GM21737 (cell line): ENCODE data around the gene ST7.

Source experiments
- ATAC-seq: cut with Tn5 transposase; IDR thresholded peaks from one replicate; pipeline ENCODE4 v1.9.1; 2021; ENCODE audit warnings: mild to moderate bottlenecking, moderate library complexity; ENCODE audit not compliant: unreplicated experiment

Gene ST7

DNA sequence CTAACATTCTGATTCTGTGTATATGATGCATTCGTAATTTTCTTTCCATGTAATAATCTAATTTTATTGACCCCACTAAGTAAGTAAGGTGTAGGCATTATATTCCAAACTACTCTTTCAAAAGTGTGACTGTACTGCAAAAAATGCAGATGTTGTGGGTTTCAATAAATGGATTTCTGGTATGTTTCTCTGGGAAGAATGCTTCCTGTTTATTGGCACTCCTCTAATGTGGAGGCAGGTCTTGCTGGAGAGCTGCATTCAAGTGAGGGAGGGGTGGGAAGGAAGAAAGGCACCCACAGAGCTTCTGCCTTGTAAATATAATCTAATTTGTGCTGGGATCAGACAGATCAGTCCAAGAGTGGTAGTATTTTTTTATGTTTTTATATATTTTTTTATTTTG, 23.9 kb downstream of the ST7 start:
- no peak for ATAC-seq

DNA sequence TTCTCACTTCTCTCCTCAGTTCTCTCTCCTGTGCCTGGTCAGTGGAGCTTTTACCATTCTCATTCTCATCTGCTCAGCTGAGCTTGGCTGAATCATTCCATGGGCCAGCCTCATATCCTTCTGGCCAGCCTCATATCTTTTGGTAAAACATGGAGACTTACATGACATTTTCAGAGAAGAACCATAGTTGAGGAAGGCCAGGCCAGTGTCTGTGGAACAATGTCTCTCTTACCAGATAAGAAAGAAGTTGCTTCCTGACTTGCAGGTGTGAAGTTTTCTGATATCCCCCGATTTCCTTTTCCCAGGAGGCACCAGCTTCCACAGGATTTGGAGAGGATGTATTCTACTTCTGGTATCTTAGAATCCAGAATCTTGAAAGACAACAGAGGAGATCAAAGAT, 24.7 kb downstream of the ST7 start:
- ATAC-seq = no peak

DNA sequence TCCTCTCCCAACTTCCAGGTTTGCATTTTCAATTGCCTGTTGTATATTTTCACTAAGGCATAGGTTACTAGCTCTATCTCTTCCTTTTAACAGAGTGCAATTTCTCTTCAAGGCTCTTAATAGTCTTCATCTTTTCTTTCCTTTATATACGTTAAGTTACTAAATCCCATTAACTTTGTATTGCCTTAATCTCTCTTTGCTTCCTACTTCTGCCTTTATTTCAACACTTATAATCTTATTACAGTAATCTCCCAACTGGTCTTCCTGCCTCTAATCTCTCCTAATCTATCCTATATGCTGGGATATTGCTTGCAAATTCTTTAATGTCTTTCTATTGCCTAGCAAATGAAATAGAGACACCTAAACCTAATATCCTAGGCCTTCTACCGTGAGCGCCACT, 26.1 kb downstream of the ST7 start:
- ATAC-seq = no peak

DNA sequence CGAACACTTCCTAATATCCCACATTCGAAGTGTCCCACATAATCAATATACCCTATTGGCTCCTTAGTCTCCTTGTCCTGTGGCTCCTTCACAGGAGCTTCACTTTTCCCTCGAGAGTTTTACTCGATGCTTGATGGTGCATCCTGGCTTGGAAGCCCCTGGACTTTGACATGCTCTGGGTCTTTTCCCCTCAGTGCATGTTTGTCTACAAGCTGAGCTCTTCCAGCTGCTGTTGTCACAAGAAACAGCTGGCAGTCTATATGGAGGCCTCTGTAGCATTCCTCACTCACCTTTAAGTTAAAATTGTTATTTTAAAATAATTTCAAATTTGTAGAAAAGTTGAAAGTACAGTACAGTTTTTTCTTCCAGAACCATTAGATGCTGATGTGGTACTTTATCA, 27.1 kb downstream of the ST7 start:
- no peak for ATAC-seq

DNA sequence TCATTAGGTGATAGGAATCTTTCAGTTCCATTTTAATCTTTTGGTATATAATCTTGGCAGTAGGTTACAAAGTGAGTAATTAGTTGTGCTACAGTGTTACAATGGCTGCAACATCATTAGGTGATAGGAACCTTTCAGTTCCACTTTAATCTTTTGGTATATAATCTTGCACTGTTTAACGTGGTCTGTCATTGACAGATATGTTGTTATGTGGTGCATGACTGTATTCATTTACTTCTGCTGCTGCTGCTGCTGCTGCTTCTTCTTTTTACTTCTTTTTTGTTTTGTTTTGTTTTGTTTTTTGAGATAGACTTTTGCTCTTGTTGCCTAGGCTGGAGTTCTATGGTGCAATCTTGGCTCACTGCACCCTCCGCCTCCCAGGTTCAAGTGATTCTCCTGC, 28.6 kb downstream of the ST7 start:
- ATAC-seq = no peak

DNA sequence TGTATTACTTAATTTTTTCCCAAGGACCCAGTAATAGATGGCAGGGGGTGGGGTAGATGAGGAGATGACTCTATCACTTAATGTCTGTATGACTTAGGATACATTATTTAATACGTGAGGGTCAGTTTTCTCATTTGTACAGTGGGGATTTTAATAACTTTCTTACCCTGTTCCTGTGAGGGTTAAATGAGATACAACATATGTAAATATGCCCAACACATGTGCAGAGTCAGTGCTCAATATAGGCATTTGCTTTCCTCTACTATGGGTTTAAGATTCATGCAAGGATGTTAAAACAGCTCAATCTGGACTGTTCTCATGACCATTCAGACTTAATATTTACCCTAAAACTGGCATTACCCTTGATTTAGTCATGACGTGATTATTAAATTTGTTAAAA, 31.2 kb downstream of the ST7 start:
- no peak for ATAC-seq

DNA sequence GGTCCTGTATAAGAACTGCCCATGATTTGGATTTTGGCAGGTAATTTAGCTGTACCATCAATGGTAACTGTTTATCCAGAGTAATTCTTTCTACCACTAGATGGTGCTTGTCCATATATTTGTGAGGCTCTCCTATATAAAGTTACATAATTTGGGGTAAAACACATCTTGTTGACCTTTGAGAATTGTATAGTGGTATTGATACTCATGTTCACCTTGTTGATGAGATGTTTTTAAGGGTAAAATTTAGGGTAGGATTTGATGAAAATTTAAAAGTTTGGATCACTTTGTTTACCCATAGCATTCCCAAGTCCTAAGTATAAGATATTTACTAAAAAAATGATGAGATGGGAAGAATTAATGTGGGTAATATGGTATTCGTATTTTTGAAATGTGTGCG, 31.6 kb downstream of the ST7 start:
- no peak for ATAC-seq

DNA sequence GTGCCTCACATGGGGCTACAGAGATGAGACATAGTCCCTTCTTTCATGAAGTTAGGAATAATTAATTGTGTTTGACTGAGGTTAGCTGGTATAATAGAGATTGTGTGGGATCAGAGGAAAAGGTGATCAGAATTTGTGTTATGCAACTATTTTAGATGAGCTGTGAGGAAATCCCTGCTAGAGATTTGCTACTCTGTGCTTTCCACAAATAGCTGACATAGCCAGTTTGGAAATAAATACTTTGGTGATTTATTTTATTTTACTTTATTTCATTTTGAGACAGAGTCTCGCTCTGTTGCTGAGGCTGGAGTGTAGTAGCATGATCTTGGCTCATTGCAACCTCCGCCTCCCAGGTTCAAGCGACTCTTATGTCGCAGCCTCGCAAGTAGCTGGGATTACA, 32.3 kb downstream of the ST7 start:
- ATAC-seq = no peak

DNA sequence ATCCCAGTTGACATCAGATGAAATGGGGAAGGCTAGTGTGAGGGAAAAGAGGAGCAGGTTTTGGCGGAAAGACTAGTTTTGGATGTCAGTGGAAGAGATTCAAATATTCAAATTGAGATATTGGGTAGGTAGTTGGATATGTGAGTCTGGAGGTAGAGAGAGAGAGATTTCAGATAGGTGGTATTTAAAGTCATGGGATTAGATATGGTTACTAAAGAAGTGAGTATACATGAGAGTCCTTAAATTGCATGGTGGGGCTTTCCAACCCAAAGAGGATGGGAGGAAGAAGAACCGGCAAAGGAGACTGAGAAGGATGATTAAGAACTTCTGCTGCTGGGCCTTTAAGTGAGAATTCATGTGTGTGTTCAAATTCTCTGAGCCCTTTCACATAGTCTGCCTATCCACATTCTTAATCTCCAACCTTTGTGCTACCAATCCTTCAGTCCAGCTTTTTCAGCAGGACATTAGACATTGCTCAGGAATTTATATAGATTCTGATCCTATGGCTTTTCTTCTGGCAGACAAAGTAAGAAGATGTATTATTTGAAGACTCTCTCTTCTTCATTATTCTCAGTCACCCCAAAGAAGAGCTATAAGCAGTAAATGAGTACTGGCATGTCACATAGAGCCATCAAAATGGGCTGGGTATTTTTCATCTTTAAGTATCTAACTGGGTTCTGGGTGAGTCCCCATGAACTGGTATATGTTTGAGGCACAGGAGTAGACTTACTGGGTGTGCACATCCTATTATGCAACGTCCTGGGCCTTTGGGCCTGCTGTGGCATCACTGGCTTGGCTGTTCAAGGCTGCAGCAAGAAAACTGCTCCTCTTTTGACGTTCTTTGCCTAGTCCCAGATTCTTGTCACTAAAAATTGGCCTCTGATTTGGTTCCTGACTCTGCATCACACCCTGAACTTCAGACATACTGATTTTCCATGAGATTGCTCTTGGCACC, 33.6 kb downstream of the ST7 start:
- no peak for ATAC-seq

DNA sequence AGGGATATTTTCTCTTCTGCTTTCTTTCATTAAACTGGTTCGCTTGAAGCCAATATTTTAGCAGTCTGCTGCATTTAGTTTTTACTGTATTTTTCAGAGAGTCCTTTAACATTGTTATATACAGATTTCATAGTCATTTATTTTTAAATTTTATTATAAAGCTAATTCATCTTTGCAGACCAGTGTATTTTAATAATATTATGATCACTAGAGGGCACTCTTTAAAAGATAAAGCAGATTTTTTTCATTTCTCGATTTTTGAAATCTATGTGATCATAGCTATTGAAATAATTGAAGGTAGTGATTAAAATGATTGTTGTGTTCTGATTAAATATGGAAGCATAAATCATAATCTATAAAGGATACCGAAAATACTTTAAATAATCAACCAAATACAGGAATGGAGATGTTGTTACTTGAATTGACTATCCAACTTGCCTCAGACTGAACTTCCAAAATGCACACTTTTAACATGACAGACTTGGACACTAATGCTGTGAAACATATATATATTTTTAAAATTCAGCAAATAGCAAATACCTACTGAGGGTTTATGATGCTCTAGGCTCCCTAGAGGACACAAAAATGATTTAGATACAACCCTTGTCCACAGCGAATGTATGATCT, 35.2 kb downstream of the ST7 start:
- no peak for ATAC-seq

DNA sequence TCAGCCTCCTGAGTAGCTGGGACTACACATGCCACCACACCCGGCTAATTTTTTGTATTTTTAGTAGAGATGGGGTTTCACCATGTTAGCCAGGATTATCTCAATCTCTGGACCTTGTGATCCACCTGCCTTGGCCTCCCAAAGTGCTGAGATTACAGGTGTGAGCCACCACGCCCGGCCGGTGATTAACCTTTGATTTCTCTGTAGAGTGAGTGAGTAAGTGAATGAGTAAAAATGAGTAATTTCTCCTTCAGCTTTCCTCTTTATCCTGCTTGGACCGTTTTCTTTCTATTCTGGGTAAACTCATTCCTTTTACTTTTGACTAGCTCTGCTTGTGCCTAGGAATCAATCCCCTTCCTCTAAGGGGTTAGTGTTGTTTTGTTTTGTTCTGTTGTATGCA, 36.8 kb downstream of the ST7 start:
- ATAC-seq = no peak

DNA sequence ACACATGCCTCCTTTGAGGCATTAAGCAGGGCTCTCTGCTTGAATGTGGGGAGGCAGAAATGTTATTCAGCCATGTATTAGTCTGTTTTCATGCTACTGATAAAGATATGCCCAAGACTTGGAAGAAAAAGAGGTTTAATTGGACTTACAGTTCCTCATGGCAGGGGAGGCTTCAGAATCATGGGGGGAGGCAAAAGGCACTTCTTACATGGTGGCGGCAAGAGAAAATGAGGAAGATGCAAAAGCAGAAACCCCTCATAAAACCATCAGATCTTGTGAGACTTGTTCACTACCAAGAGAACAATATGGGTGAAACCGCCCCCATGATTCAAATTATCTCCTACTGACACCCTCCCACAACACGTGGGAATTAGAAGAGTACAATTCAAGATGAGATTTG, 37.9 kb downstream of the ST7 start:
- no peak for ATAC-seq

DNA sequence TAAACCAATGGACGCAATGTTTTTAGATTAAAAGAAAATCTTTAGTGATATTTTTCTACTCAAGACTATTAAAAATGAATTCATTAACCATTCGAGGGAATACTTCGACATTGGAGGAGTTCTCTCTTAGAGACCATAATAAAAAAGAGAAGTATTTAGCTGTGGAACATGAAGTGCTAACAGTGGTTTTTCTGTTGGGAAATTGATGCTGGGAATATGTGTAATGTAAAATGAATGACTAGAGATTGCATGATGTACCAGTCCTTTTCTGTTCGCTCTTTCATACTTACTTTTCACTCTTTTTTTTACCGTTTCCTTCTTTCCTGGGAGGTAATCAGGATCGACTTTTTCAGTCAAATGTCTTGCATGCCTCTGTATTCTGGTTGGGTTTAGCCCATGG, 41.3 kb downstream of the ST7 start:
- ATAC-seq = no peak

DNA sequence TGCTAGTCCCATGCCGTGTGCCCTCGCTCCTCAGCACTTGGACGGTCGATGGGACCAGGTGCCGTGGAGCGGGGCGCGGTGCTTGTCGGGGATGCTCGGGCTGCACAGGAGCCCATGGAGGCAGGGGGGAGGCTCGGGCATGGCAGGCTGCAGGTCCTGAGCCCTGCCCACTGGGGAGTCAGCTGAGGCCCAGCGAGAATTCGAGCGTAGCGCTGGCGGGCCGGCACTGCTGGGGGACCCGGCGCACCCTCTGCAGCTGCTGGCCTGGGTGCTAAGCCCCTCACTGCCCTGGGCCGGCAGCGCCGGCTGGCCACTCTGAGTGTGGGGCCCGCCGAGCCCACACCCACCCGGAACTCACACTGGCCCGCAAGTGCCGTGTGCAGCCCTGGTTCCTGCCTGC, 44.7 kb downstream of the ST7 start:
- ATAC-seq = no peak

DNA sequence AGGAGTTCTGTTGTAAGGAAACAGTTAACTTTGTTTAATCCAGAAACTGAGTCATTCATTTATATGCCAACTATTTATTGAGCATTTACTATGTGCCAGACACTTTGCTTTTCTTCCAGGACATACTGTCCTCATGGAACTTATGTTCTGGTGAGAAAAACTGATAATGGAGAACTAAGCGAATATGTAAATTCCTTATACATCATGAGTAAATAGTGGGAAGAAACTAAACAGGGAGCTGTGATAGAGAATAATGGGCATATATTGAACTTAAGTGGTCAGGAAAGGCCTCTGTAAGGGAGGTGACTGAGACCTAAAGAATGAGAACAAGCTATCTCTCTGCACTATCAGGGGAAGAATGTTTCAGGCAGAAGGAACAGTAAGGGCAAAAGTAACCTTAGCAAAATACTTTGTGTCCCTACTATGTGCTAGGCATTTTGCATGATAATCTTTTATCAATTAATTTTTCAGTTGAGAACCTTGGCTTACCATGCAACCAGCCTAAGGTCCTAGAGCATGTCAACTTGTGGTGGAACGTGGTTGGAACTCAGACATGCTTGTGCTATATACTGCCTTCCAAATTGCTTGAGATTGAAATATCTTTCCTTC, 45.4 kb downstream of the ST7 start:
- ATAC-seq = no peak

DNA sequence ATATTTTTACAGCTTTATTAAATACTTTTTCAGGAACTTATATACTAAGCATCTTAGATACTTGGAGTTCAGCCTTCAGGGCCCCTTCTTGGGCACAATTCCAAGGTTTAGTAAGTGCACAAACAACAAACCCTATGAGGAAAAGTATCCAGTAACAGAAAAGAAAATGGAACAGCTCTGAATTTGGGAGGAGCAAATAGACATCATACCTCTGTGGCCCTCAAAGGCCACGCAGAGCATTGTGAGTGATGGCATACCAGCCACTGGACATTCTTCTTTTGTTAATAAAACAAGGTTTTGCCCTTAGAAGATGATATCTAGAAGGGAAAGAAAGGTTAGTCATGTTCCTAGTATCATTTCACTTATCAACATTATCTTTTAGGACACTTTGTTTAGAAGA, 46.0 kb downstream of the ST7 start:
- no peak for ATAC-seq

DNA sequence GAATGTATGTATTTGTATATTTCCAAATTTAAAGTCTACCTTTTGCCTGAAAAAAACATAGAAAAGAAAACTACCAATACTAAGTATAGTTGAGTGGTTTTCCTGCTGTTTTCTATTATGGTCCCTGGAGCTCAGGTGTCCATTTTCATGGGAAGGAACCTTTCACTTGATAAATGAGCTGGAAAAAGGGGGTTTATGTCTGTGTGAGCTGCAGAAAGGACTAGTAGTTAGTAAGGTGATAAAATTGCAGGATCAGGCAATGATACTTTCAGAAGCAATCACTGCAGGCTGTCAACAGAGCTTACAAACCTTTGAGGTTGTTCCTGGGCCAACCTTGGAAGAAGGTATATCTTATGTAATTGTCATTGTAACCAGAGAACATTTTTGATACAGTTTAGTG, 48.0 kb downstream of the ST7 start:
- no peak for ATAC-seq

DNA sequence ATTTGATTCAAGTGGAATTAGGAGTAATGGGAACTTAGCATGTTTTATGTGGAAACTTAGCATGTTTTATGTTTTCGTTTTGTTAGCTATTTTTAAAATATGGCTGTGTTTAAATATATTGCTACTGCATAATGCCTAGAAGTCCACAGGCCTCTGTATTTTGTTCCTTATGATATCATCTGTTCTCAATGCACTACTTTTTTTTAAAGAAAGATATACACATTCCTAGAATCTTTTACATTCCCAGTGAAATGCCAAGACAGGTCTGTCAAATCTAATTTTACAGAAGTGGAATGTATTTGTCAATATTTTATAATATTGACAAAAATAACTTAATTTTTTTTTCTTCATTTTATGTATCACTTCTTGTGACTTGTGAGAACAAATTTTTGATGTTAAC, 51.6 kb downstream of the ST7 start:
- ATAC-seq = no peak

DNA sequence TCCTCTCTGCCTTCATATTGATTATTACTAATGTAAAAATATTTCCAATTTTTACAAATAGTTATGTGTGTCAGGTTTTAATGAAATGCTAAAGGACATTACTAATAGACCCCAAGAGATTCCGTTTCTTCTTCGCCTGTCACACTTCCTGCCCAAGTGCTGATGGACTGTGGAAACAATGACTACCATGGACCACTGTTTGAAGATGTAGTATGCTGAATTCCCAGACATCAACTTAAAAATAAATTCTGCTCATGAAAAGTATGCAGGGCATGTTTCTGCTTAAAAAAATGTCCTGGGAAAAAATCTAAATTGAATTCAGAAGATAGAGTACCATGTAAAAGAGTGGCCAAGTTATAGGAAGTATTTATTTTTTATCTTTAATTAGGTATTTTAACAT, 52.1 kb downstream of the ST7 start:
- ATAC-seq = no peak

DNA sequence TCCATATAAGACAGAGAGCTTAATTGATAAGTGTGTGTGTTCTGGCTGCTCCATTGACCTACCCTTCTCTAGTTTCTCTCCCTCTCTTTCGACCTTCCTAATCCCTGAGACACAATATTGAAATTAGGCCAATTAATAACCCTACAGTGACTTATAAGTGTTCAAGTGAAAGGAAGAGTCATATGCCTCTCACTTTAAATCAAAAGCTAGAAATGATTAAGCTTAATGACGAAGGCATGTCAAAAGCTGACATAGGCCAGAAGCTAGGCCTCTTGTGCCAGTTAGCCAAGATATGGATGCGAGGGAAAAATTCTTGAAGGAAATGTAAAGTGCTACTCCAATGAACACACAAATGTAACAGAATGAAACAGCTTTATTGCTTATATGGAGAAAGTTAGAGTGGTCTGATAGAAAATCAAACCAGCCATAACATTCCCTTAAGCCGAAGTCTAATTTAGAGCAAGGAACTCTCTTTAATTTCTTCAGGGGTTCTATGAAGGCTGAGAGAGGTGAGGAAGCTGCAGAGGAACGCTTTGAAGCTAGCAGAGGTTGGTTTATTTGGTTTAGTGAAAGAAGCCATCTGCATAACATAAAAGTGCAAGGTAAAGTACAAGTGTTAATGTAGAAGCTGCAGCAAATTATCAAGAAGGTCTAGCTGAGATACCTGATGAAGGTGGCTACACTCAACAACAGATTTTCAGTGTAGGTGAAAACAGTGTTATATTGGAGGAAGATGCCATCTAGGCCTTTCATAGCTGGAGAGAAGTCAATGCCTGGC, 53.8 kb downstream of the ST7 start:
- no peak for ATAC-seq

DNA sequence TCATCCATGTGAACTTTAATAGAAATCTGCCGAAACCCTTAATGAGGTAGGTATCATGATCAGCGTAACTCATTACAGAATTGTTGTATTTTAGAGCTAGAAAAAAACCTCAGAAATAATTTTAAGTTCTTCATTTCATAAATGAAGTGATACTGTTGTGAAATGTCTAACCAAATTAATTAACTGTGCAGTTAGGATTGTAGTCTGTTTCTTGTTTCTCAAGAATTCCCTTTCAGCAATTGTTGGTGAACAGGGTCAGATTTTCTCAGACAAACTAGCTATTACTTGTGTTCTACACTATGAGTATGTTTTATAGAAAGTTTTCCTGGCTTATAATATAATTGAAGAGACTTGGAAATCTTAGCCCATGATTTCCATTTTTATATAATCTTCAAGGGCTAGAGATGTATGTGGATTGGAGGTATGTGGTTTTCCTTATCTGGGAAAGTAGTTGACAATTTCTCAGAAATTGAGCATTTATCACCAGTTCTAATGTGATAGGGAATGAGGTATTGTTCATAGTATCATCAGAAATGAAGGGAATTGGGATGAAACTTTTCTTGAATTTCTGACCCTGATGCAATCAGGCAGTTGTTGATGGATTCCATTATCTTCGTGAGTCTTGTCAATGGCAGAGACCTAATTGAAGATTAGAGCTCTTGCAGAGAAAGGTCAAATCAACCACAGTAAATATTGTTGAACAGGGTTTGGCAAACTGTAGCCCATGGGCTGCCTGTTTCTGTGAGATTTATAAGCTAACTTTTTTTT, 55.0 kb downstream of the ST7 start:
- ATAC-seq = no peak
